Prostate gland (tissue), 2 donors: ENCODE measurements around the gene PIK3R2.

Experiments
- CTCF ChIP-seq, 4 experiments: fragments of 200-600 bp in 2 of 4; fragments of 450-650 bp in 2 of 4; sonication (generic) in 2 of 4; IDR thresholded peaks; 1 replicate in 3 of 4; 2 replicates in 1 of 4; pipeline ENCODE4 v1.5.1; 2016 to 2019; ENCODE audit warnings: antibody characterized with exemption in 4 of 4, mild to moderate bottlenecking in 2 of 4, moderate library complexity in 2 of 4
- POLR2A ChIP-seq: fragments of 450-650 bp; IDR thresholded peaks from one replicate; pipeline ENCODE4 v1.6.1; 2016; ENCODE audit warnings: antibody characterized with exemption, mild to moderate bottlenecking
- POLR2AphosphoS5 ChIP-seq: sonication (generic); formaldehyde crosslinking; IDR thresholded peaks from one replicate; pipeline ENCODE4 v1.6.1; 2017; ENCODE audit warnings: antibody characterized with exemption

- no peak for TF ChIP-seq CTCF (IDR thresholded peaks at IDR 0.05)
- no peak for TF ChIP-seq POLR2A
- no peak for TF ChIP-seq POLR2AphosphoS5
Measured at GRCh38 chr19:18176367-18177310, 23.7 kb downstream of the PIK3R2 start.
